GM21360 (cell line): ENCODE measurements around the gene PGAM2.
"Not testable (repeated sequence)": the region's sequence is repeated elsewhere in the genome, so short reads cannot be mapped to it uniquely, and the experiment has no call there.

Experiments
- ATAC-seq: cut with Tn5 transposase; IDR thresholded peaks from one replicate; pipeline ENCODE4 v1.9.1; 2021; ENCODE audit warnings: mild to moderate bottlenecking, moderate library complexity; ENCODE audit not compliant: unreplicated experiment

The PGAM2 gene

GRCh38 chr7:44033971-44034844 is 31.2 kb downstream of the PGAM2 start:
- not testable (repeated sequence) for ATAC-seq

GRCh38 chr7:44032031-44032430 is 33.3 kb downstream of the PGAM2 start:
- ATAC-seq = not testable (repeated sequence)

GRCh38 chr7:44031319-44031718 is 34.0 kb downstream of the PGAM2 start:
- not testable (repeated sequence) for ATAC-seq

GRCh38 chr7:44030029-44030428 is 35.3 kb downstream of the PGAM2 start:
- ATAC-seq = not testable (repeated sequence)

GRCh38 chr7:44029433-44029832 is 35.9 kb downstream of the PGAM2 start:
- ATAC-seq = not testable (repeated sequence)

- ATAC-seq = not testable (repeated sequence)
These were observed 42.4 kb downstream of the PGAM2 start for GRCh38 chr7:44022796-44023467.

GRCh38 chr7:44022069-44022468 is 43.3 kb downstream of the PGAM2 start:
- not testable (repeated sequence) for ATAC-seq

- ATAC-seq = not testable (repeated sequence)
These were observed 45.5 kb downstream of the PGAM2 start for GRCh38 chr7:44019825-44020224.

- ATAC-seq = peak; percentile 95
These were observed 46.2 kb downstream of the PGAM2 start for GRCh38 chr7:44018857-44019807.

GRCh38 chr7:44015090-44015489 is 50.3 kb downstream of the PGAM2 start:
- ATAC-seq = not testable (repeated sequence)
